GM21360 (cell line): ENCODE measurements around the gene ARHGAP27.

Source experiments
- ATAC-seq: cut with Tn5 transposase; IDR thresholded peaks from one replicate; pipeline ENCODE4 v1.9.1; 2021; ENCODE audit warnings: mild to moderate bottlenecking, moderate library complexity; ENCODE audit not compliant: unreplicated experiment

Gene ARHGAP27

GRCh38 chr17:45410144-45411091, 22.3 kb downstream of the ARHGAP27 start:
- no peak for ATAC-seq

GRCh38 chr17:45409659-45410076, 23.0 kb downstream of the ARHGAP27 start:
- ATAC-seq: no peak

DNA sequence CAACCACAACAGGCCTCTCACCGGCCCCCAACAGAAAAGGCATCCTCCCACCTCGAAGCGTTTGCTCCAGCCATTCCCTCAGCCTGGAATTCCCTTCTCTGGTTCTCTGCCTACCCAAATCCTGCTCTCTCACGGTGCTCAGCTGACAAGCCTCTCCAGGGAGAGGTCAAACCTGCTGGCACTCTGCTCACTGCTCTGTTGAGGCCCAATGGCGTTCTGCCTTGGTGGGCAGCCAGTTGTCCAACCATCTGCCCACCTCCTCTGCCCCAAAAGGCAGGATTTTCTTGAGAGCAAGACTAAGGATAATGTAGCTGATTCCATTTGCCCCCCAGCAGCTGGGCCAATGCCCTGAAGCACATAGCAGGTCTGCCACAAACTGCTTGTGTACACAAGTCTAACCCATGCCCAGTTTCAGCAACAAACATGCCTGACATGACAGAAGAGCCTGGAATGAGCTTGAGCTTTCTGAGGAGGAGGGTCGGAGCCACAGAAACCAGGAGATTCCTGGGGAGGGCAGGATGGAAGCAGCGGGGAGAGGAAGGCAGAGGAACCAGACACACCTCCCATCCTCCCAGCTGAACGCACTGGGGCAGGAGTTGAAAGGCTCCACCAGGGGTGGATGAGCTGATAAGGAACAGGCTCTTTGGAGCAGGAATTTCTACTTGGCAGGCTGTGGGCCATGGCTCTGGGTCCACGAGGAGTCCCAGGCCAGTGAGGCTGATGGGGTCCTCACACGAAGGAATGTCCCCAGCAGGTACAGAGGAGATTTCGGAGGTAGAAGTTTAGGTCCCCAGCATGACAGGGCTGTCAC, 23.9 kb downstream of the ARHGAP27 start:
- no peak for ATAC-seq

- no peak for ATAC-seq
These were observed 26.6 kb downstream of the ARHGAP27 start for GRCh38 chr17:45406107-45406506.

GRCh38 chr17:45405250-45406086, 27.2 kb downstream of the ARHGAP27 start:
- no peak for ATAC-seq

- no peak for ATAC-seq
These were observed 27.8 kb downstream of the ARHGAP27 start for GRCh38 chr17:45404870-45405249.

GRCh38 chr17:45403906-45404490, 28.7 kb downstream of the ARHGAP27 start:
- ATAC-seq: no peak

- no peak for ATAC-seq
These were observed 29.8 kb downstream of the ARHGAP27 start for GRCh38 chr17:45402916-45403315.

GRCh38 chr17:45398800-45399199, 33.9 kb downstream of the ARHGAP27 start:
- ATAC-seq: no peak

DNA sequence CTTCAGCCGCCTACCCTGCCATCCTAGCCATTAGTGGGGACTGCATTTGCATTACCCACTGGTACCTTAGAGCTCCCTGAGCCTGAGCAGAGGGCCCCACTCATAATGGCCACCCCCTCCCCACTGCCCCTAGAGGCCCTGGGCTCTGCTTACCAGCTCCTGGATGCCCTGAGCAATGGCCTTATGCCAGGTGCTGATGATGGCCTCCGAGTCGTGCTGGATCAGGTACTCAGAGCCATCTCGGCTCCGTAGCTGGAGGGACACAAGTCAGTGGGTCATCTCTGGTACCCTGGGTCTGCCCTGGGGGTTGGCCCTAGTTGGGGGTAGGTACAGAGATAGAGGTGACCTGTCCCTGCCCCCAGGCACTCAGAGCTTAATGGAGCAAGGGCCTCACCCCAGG, 34.9 kb downstream of the ARHGAP27 start:
- ATAC-seq: no peak

DNA sequence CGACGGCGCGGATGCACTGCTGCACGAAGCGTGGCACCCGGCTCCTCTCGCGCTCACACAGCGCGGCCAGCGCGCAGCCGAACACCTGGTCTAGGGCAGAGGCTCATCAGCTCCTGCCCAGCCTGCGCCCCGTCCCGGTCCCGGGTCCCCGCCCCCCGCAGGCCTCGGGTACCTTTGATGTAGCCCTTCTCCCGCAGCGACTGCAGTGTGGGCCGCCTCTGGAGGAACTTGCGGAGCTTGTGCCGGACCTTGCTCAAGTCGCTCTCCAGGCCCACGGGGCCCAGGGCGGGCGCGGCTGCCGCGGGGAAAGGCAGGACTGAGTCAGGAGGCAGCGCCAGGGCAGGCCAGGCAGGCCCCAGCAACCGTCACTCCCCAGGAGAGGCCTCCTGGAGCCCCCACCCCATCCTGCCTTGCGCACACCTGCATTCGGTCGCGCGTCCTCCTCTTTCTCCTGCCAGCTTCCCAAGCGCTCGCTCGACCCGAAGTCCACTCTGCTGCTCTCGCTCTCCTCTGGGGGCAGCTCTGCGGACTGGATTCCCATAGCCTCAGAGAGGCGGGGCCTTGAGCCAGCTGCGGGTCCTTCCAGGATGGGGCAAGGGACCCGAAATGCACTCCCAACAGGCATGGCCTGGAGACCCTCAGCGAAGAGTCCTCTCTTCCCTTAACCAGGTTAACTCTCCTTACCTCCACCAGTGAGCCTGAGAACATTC, 36.0 kb downstream of the ARHGAP27 start:
- no peak for ATAC-seq

GRCh38 chr17:45395569-45396415, 36.9 kb downstream of the ARHGAP27 start:
- no peak for ATAC-seq

- ATAC-seq: no peak
These were observed 37.6 kb downstream of the ARHGAP27 start for GRCh38 chr17:45394913-45395568.

GRCh38 chr17:45394564-45394912, 38.1 kb downstream of the ARHGAP27 start:
- ATAC-seq: no peak

DNA sequence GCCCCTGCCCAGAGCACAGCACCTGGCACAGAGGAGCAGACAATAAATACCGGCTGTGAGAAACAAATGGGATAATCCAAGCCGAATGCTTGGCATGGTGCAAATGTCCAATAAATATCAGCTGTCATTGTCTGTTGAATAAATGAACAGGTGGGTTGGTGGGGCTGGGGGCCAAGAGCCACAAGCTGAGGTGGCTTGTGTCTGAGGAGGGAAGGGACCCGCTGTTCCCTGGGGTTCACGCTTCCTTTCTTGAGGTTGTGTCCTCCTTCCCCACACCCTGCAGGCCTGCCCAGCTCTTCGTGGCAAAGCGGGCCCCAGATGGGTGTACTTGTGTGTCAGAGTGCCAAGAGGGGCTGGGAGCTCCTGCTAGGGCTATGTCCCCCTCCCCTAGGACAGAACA, 38.6 kb downstream of the ARHGAP27 start:
- no peak for ATAC-seq

DNA sequence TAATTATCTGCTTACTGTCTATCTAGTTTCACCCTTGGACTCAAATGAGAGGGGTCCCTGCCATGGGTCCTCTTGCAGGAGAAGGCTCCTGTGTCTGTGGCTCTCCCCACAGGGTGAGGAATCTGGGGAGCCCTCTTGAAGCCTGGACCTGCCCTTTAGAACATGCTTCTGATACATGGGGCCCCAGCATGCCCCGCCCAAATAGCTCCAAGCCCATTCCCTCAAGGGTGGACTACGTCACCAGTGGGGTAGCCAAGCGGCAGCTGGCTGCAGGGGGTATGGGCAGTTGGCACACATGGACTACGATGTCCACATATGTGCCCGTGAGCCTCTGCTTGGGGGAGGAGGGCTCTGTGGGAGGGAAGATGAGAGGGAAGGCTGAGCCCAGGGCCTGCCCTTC, 39.3 kb downstream of the ARHGAP27 start:
- ATAC-seq: no peak

- ATAC-seq: no peak
These were observed 40.8 kb downstream of the ARHGAP27 start for GRCh38 chr17:45391918-45392317.

GRCh38 chr17:45391291-45391690, 41.4 kb downstream of the ARHGAP27 start:
- ATAC-seq: no peak

DNA sequence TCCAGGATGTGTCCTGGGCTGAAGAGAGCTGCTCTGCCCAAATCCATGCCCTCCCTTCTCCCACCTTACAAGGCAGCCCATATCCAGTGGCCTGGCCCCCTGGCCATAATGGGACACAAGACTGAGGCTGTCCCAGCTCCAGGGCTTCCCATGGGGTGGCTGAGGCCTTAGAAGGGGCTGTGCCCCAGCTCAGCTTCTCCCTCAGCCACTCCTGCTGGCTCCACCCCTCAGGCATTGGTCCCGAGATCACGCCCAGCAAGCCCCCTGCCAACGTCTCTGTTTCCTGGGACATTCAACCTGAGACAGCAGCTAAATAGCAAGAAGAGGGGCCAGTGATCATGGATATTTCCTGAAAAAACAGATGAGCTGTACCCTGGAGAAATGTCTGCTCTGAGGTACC, 43.3 kb downstream of the ARHGAP27 start:
- ATAC-seq: no peak
